K562 (cell line): ENCODE data around the gene HAUS5. TPM values are rescaled to one million over a fixed set of nuclear protein-coding genes. Genes with fewer than 3 reads are reported as not detected.

Experiments used
- C11orf30 ChIP-seq: fragments of 450-650 bp; IDR thresholded peaks from 2 replicates; pipeline ENCODE4 v1.6.1; 2016; ENCODE audit warnings: low read depth, mild to moderate bottlenecking
- CEBPG ChIP-seq, 3 experiments: fragments of 200-800 bp in 1 of 3; sonication (Bioruptor generic) in 1 of 3; sonication (generic) in 1 of 3; formaldehyde crosslinking in 1 of 3; IDR thresholded peaks in 2 of 3; conservative IDR thresholded peaks in 1 of 3; 2 replicates each; pipeline versions ENCODE4 v1.6.1 to v1.8.0; 2016 to 2022; ENCODE audit warnings: missing compliant biosample characterization in 2 of 3, missing genetic modification characterization in 2 of 3, mild to moderate bottlenecking in 1 of 3, missing genetic modification reagents in 1 of 3
- CHD7 ChIP-seq: fragments of 200-600 bp; sonication (generic); IDR thresholded peaks from one replicate; pipeline ENCODE4 v1.6.1; 2012; ENCODE audit warnings: mild to moderate bottlenecking, low read depth, low read length, inconsistent platforms
- FOXK1 ChIP-seq: sonication (generic); formaldehyde crosslinking; IDR thresholded peaks from 2 replicates; pipeline ENCODE4 v1.8.0; 2022; ENCODE audit warnings: missing genetic modification reagents, mild to moderate bottlenecking, borderline replicate concordance
- FOXK2 ChIP-seq, 2 experiments: fragments of 450-650 bp; IDR thresholded peaks in 1 of 2; conservative IDR thresholded peaks in 1 of 2; 2 replicates each; pipeline ENCODE4 v1.6.1; 2016; ENCODE audit warnings: low read depth in 2 of 2, mild to moderate bottlenecking in 1 of 2
- HES1 ChIP-seq: fragments of 450-650 bp; IDR thresholded peaks from 2 replicates; pipeline ENCODE4 v1.6.1; 2016; ENCODE audit warnings: low read depth, mild to moderate bottlenecking, moderate library complexity
- JUND ChIP-seq, 2 experiments: IDR thresholded peaks; 2 replicates in 1 of 2; 3 replicates in 1 of 2; pipeline ENCODE4 v1.6.1; 2011; ENCODE audit warnings: borderline replicate concordance in 2 of 2, low read depth in 2 of 2, low read length in 2 of 2, improper control_type of control experiment in 1 of 2, missing biosample characterization in 1 of 2, missing genetic modification characterization in 1 of 2, missing genetic modification reagents in 1 of 2
- KHSRP ChIP-seq: fragments of 450-650 bp; IDR thresholded peaks from 2 replicates; pipeline ENCODE4 v1.6.1; 2017
- MEIS2 ChIP-seq: fragments of 450-650 bp; IDR thresholded peaks from 2 replicates; pipeline ENCODE4 v1.6.1; 2014; ENCODE audit warnings: mild to moderate bottlenecking; ENCODE audit not compliant: partially characterized antibody
- NBN ChIP-seq: fragments of 450-650 bp; IDR thresholded peaks from 2 replicates; pipeline ENCODE4 v1.6.1; 2016; ENCODE audit warnings: low read depth, mild to moderate bottlenecking
- SMAD4 ChIP-seq: fragments of 250-450 bp; sonication (Bioruptor Pico); conservative IDR thresholded peaks from 2 replicates; pipeline ENCODE4 v1.8.0; 2021; ENCODE audit warnings: inconsistent platforms, mild to moderate bottlenecking, moderate library complexity
- SMARCA4 ChIP-seq: fragments of 450-650 bp; IDR thresholded peaks from 2 replicates; pipeline ENCODE4 v1.6.1; 2016
- SOX6 ChIP-seq: fragments of 450-650 bp; IDR thresholded peaks from 2 replicates; pipeline ENCODE4 v1.6.1; 2014; ENCODE audit warnings: mild to moderate bottlenecking
- SREBF1 ChIP-seq: fragments of 150-350 bp; IDR thresholded peaks from 2 replicates; pipeline ENCODE4 v1.6.1; 2014; ENCODE audit warnings: antibody characterized with exemption, low read depth, low read length, borderline replicate concordance
- ZBTB2 ChIP-seq: fragments of 450-650 bp; IDR thresholded peaks from 2 replicates; pipeline ENCODE4 v1.6.1; 2016; ENCODE audit warnings: antibody characterized with exemption
- polyA plus RNA-seq, 8 experiments: library from polyadenylated mRNA; depleted of rRNA in 4 of 8; stranded (reverse) in 5 of 8; unstranded in 3 of 8; fragments of >200 nt; fragmentation: Nextera tagmentation in 2 of 8; fragmentation: Illumina TruSeq in 1 of 8; extraction: Ambion mirVana in 2 of 8; extraction: Trizol in 1 of 8; gene quantifications; 2 replicates each; pipeline versions ENCODE4 v1.2.1 to v1.2.3, GENCODE V29; 2011 to 2014; ENCODE audit warnings: inconsistent platforms in 1 of 8, missing spikeins in 1 of 8
- total RNA-seq, 7 experiments: library from RNA; depleted of rRNA in 6 of 7; stranded (reverse); fragments of >200 nt in 6 of 7; fragmentation: Illumina TruSeq in 2 of 7; extraction: Trizol in 2 of 7; gene quantifications; 2 replicates each; pipeline versions ENCODE4 v1.2.1 to v1.2.3, GENCODE V29; 2011 to 2021; ENCODE audit warnings: low replicate concordance in 1 of 7

The HAUS5 gene
- total and polyA plus RNA-seq, 9 of the 15 experiments (the other 6 are each of a cell fraction or from before 2014, with no cell fraction given) = 3.5 to 41.3 (median 14.2) TPM

GRCh38 chr19:35671818-35672217 is 59.3 kb downstream of the HAUS5 start (continued):
- TF ChIP-seq CHD7 (no peak), SREBF1 (no peak), C11orf30 (peak; percentile 92), KHSRP (0 out of 2 replicates have a peak, but pooled peaks have one; percentile 29), JUND (IDR thresholded peaks at IDR 0.05; ENCODE audit: borderline replicate concordance, low read depth, low read length) (no peak), JUND (tag; IDR thresholded peaks at IDR 0.05; ENCODE audit: borderline replicate concordance, low read depth, low read length) (no peak; the same call in 2 of the 3 replicates), FOXK2 (conservative IDR thresholded peaks at IDR 0.05 in 1 of 2, IDR thresholded peaks at IDR 0.05 in 1 of 2; ENCODE audit: low read depth in 2 of 2) (peak; percentile 85 to 90), SMAD4 (peak; percentile 41; the same call in 1 of the 2 replicates), ZBTB2 (no peak), SMARCA4 (peak; percentile 94), NBN (peak; percentile 56; the same call in 1 of the 2 replicates), FOXK1 (CRISPR knock-in tag) (no peak), CEBPG (CRISPR knock-in tag; IDR thresholded peaks at IDR 0.05) (peak; percentile 91), CEBPG (tag; conservative IDR thresholded peaks at IDR 0.05 in 1 of 2, IDR thresholded peaks at IDR 0.05 in 1 of 2) (peak; percentile 91 to 96), HES1 (peak; percentile 41; the same call in 1 of the 2 replicates), SOX6 (peak; percentile 93), MEIS2 (peak; percentile 79)
